Measurements from ENCODE around the gene HCFC1. TPM values are rescaled to one million over a fixed set of nuclear protein-coding genes. Genes with fewer than 3 reads are reported as not detected.
A peak's percentile ranks its signal among the peaks of the same experiment; 100 is the strongest.

The HCFC1 gene
- total and polyA plus RNA-seq, 2 of the 8 experiments (the other 6 are each of a cell fraction or from before 2014, with no cell fraction given) = 24.9 to 117 TPM

MicroRNAs encoded within 50 kb of the gene (microRNA counts, 767-probe panel; counts per million panel counts)
- 879 counts per million, percentile 95 among the panel's probes with 10 or more counts for microRNA hsa-miR-718

Small RNA genes within 50 kb of the gene (microRNA-seq; reads per million reads assigned to microRNA genes)
- 0 reads per million in 2 experiments for gene MIR3202-1 (ENCODE audit: borderline microRNAs expressed in 2 of 2, borderline number of aligned reads in 2 of 2, borderline replicate concordance in 1 of 2)
- 0 reads per million in 2 experiments for gene MIR3202-2 (ENCODE audit: borderline microRNAs expressed in 2 of 2, borderline number of aligned reads in 2 of 2, borderline replicate concordance in 1 of 2)
- 0 reads per million in 2 experiments for gene MIR718 (ENCODE audit: borderline microRNAs expressed in 2 of 2, borderline number of aligned reads in 2 of 2, borderline replicate concordance in 1 of 2)

Small RNA genes within 50 kb of the gene (small RNA-seq; reads per million reads assigned to genes)
- not detected for gene MIR3202-1 (ENCODE audit: insufficient read depth)

Other genes starting within 250 kb of the HCFC1 start
- 157 and 159 TPM in 2 replicates for gene BCAP31, start 247.4 kb downstream of the HCFC1 start, total RNA-seq (2021; fragmentation: NEBNext Ultra II Directional; extraction: Animal tissue kit (Norgen Biotek cat#: 25700))
- 136 and 139 TPM in 2 replicates for gene BCAP31, start 247.4 kb downstream of the HCFC1 start, polyA plus RNA-seq (2011; rRNA removed)
- gene ABCD1, start 247.0 kb downstream of the HCFC1 start, total RNA-seq (2021; fragmentation: NEBNext Ultra II Directional; extraction: Animal tissue kit (Norgen Biotek cat#: 25700)) = 4.6 and 6.6 TPM in 2 replicates
- 3.1 and 6.7 TPM in 2 replicates for gene ABCD1, start 247.0 kb downstream of the HCFC1 start, polyA plus RNA-seq (2011; rRNA removed)
- 2.7 TPM in 2 replicates for gene PLXNB3, start 207.6 kb downstream of the HCFC1 start, total RNA-seq (2021; fragmentation: NEBNext Ultra II Directional; extraction: Animal tissue kit (Norgen Biotek cat#: 25700))
- 1.2 and 1.6 TPM in 2 replicates for gene PLXNB3, start 207.6 kb downstream of the HCFC1 start, polyA plus RNA-seq (2011; rRNA removed)
- not detected in 2 replicates for gene SRPK3, start 190.8 kb downstream of the HCFC1 start, total RNA-seq (2021; fragmentation: NEBNext Ultra II Directional; extraction: Animal tissue kit (Norgen Biotek cat#: 25700))
- gene SRPK3, start 190.8 kb downstream of the HCFC1 start, polyA plus RNA-seq (2011; rRNA removed) = not detected in 2 replicates
- 36.1 and 39.4 TPM in 2 replicates for gene IDH3G, start 177.4 kb downstream of the HCFC1 start, total RNA-seq (2021; fragmentation: NEBNext Ultra II Directional; extraction: Animal tissue kit (Norgen Biotek cat#: 25700))
- gene IDH3G, start 177.4 kb downstream of the HCFC1 start, polyA plus RNA-seq (2011; rRNA removed) = 66.7 and 96.2 TPM in 2 replicates
- 161 and 168 TPM in 2 replicates for gene SSR4, start 177.2 kb downstream of the HCFC1 start, total RNA-seq (2021; fragmentation: NEBNext Ultra II Directional; extraction: Animal tissue kit (Norgen Biotek cat#: 25700))
- gene SSR4, start 177.2 kb downstream of the HCFC1 start, polyA plus RNA-seq (2011; rRNA removed) = 642 and 734 TPM in 2 replicates
- gene PDZD4, start 141.3 kb downstream of the HCFC1 start, total RNA-seq (2021; fragmentation: NEBNext Ultra II Directional; extraction: Animal tissue kit (Norgen Biotek cat#: 25700)) = 169 and 174 TPM in 2 replicates
- 45.8 and 77.2 TPM in 2 replicates for gene PDZD4, start 141.3 kb downstream of the HCFC1 start, polyA plus RNA-seq (2011; rRNA removed)
- gene L1CAM, start 85.6 kb downstream of the HCFC1 start, total RNA-seq (2021; fragmentation: NEBNext Ultra II Directional; extraction: Animal tissue kit (Norgen Biotek cat#: 25700)) = 38.7 and 43.0 TPM in 2 replicates
- gene L1CAM, start 85.6 kb downstream of the HCFC1 start, polyA plus RNA-seq (2011; rRNA removed) = 11.0 and 16.4 TPM in 2 replicates
- not detected in 2 replicates for gene AVPR2, start 67.1 kb downstream of the HCFC1 start, total RNA-seq (2021; fragmentation: NEBNext Ultra II Directional; extraction: Animal tissue kit (Norgen Biotek cat#: 25700))
- 0.08 and 0.09 TPM in 2 replicates for gene AVPR2, start 67.1 kb downstream of the HCFC1 start, polyA plus RNA-seq (2011; rRNA removed)
- 25.9 and 26.0 TPM in 2 replicates for gene ARHGAP4, start 45.6 kb downstream of the HCFC1 start, total RNA-seq (2021; fragmentation: NEBNext Ultra II Directional; extraction: Animal tissue kit (Norgen Biotek cat#: 25700))
- gene ARHGAP4, start 45.6 kb downstream of the HCFC1 start, polyA plus RNA-seq (2011; rRNA removed) = 23.9 and 42.4 TPM in 2 replicates
- 98.1 and 98.8 TPM in 2 replicates for gene NAA10, start 36.8 kb downstream of the HCFC1 start, total RNA-seq (2021; fragmentation: NEBNext Ultra II Directional; extraction: Animal tissue kit (Norgen Biotek cat#: 25700))
- gene NAA10, start 36.8 kb downstream of the HCFC1 start, polyA plus RNA-seq (2011; rRNA removed) = 80.4 and 119 TPM in 2 replicates
- 11.9 and 12.4 TPM in 2 replicates for gene RENBP, start 27.2 kb downstream of the HCFC1 start, total RNA-seq (2021; fragmentation: NEBNext Ultra II Directional; extraction: Animal tissue kit (Norgen Biotek cat#: 25700))
- 21.8 and 26.5 TPM in 2 replicates for gene RENBP, start 27.2 kb downstream of the HCFC1 start, polyA plus RNA-seq (2011; rRNA removed)
- 2.7 and 5.0 TPM in 2 replicates for gene TMEM187, start 936 bp upstream of the HCFC1 start, total RNA-seq (2021; fragmentation: NEBNext Ultra II Directional; extraction: Animal tissue kit (Norgen Biotek cat#: 25700))
- gene TMEM187, start 936 bp upstream of the HCFC1 start, polyA plus RNA-seq (2011; rRNA removed) = 14.5 and 16.2 TPM in 2 replicates
- gene IRAK1, start 48.1 kb upstream of the HCFC1 start, total RNA-seq (2021; fragmentation: NEBNext Ultra II Directional; extraction: Animal tissue kit (Norgen Biotek cat#: 25700)) = 41.7 and 47.2 TPM in 2 replicates
- 26.6 and 34.7 TPM in 2 replicates for gene IRAK1, start 48.1 kb upstream of the HCFC1 start, polyA plus RNA-seq (2011; rRNA removed)
- 32.0 and 32.4 TPM in 2 replicates for gene MECP2, start 125.9 kb upstream of the HCFC1 start, total RNA-seq (2021; fragmentation: NEBNext Ultra II Directional; extraction: Animal tissue kit (Norgen Biotek cat#: 25700))
- 5.0 and 6.9 TPM in 2 replicates for gene MECP2, start 125.9 kb upstream of the HCFC1 start, polyA plus RNA-seq (2011; rRNA removed)
- not detected in 2 replicates for gene OPN1LW, start 172.4 kb upstream of the HCFC1 start, total RNA-seq (2021; fragmentation: NEBNext Ultra II Directional; extraction: Animal tissue kit (Norgen Biotek cat#: 25700))
- not detected in 2 replicates for gene OPN1LW, start 172.4 kb upstream of the HCFC1 start, polyA plus RNA-seq (2011; rRNA removed)
- not detected in 2 replicates for gene OPN1MW, start 210.8 kb upstream of the HCFC1 start, total RNA-seq (2021; fragmentation: NEBNext Ultra II Directional; extraction: Animal tissue kit (Norgen Biotek cat#: 25700))
- 0.08 TPM in 1 of 2 replicates, not detected in the other for gene OPN1MW, start 210.8 kb upstream of the HCFC1 start, polyA plus RNA-seq (2011; rRNA removed)
- not detected in 2 replicates for gene OPN1MW2, start 247.9 kb upstream of the HCFC1 start, total RNA-seq (2021; fragmentation: NEBNext Ultra II Directional; extraction: Animal tissue kit (Norgen Biotek cat#: 25700))
- not detected in 2 replicates for gene OPN1MW2, start 247.9 kb upstream of the HCFC1 start, polyA plus RNA-seq (2011; rRNA removed)